Measurements from ENCODE around the gene HOXC9.

The HOXC9 gene

GRCh38 chr12:53969588-53970259, 30.2 kb upstream of the HOXC9 start:
- DNase-seq (ENCODE audit: low spot score), result no peak

GRCh38 chr12:53970451-53970850, 29.5 kb upstream of the HOXC9 start:
- DNase-seq (ENCODE audit: low spot score), result no peak
- TF ChIP-seq CTCF (IDR thresholded peaks at IDR 0.05; ENCODE audit: extremely low read depth, missing control alignments), result no peak

More at GRCh38 chr12:53969588-53970259, 30.2 kb upstream of the HOXC9 start:
- no peak for TF ChIP-seq CTCF (IDR thresholded peaks at IDR 0.05; ENCODE audit: extremely low read depth, missing control alignments)

DNA sequence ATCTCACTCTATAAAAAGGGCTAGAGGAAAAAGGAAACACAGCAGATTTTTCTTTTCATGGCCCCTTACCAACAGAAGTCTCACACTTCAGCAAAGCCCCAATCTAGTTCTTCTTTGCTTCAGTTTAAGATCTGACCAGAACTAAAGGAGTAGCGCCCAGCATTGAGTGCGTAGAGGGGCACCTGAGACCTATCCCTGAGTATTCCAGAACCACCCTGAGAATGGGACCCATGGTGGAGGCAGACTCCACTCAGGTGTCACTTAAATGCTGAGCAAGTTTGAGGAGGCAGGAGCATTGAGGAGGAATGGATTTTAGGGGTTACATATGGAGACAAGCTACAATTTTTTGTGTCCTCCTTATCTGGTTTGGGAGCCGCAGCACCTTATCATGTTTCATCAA, 28.8 kb upstream of the HOXC9 start:
- no peak for DNase-seq (ENCODE audit: low spot score)
- no peak for TF ChIP-seq CTCF (IDR thresholded peaks at IDR 0.05; ENCODE audit: extremely low read depth, missing control alignments)

- no peak for TF ChIP-seq CTCF (IDR thresholded peaks at IDR 0.05; ENCODE audit: extremely low read depth, missing control alignments)
- DNase-seq (ENCODE audit: low spot score), result no peak
Observed at GRCh38 chr12:53971686-53972085, 28.3 kb upstream of the HOXC9 start.

GRCh38 chr12:53972152-53972702, 27.7 kb upstream of the HOXC9 start:
- no peak for TF ChIP-seq CTCF (IDR thresholded peaks at IDR 0.05; ENCODE audit: extremely low read depth, missing control alignments)
- no peak for DNase-seq (ENCODE audit: low spot score)

DNA sequence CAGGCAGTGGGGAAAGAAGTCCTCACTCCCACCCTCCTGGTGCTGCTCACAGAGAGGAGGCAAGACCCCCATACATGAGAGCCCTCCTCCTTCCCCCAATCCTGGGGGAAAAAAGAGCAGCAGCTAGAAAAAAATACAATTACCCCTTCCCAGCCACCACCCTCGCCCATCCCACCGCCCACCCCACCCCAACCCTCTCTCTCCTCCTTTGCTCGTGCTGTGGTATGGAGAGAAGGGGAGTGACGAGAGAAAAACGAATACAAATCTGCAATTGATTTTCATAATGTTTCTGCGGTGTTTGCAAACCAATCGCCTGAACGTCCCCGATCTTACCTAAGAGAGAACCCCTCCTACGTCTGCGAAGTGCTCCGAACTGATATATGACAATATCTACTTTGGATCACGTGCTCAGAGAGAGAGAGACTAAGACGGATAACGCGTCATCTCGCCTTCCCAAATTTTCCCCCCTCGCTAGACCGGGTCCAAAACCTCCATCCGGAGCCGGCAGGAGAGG, 27.2 kb upstream of the HOXC9 start, which contains the start of gene HOXC11:
Gene HOXC11 (plus strand): TSS at position 405 of the 514 bp plus-strand sequence. CDS start 116 bp downstream, outside the sequence.
- DNase-seq (ENCODE audit: low spot score), result no peak
- TF ChIP-seq CTCF (IDR thresholded peaks at IDR 0.05; ENCODE audit: extremely low read depth, missing control alignments), result no peak

DNA sequence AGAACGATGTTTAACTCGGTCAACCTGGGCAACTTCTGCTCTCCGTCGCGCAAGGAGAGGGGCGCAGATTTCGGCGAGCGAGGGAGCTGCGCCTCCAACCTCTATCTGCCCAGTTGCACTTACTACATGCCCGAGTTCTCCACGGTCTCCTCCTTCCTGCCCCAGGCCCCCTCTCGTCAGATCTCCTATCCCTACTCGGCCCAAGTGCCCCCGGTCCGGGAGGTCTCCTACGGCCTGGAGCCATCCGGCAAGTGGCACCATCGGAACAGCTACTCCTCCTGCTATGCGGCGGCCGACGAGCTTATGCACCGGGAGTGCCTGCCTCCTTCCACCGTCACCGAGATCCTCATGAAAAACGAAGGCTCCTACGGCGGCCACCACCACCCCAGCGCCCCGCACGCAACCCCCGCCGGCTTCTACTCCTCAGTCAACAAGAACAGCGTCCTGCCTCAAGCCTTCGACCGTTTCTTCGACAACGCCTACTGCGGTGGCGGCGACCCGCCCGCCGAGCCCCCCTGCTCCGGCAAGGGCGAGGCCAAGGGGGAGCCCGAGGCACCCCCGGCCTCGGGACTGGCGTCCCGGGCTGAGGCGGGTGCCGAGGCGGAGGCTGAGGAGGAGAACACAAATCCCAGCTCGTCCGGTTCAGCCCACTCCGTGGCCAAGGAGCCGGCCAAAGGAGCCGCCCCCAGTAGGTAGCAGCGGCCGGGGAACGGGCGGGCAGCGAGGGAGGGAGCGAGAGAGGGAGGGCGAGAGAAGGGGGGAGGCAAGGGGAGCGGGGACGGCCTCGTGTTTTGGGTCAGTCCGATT, 26.5 kb upstream of the HOXC9 start:
- no peak for TF ChIP-seq CTCF (IDR thresholded peaks at IDR 0.05; ENCODE audit: extremely low read depth, missing control alignments)
- no peak for DNase-seq (ENCODE audit: low spot score)
